ENCODE results near the gene TCF7.

DNA sequence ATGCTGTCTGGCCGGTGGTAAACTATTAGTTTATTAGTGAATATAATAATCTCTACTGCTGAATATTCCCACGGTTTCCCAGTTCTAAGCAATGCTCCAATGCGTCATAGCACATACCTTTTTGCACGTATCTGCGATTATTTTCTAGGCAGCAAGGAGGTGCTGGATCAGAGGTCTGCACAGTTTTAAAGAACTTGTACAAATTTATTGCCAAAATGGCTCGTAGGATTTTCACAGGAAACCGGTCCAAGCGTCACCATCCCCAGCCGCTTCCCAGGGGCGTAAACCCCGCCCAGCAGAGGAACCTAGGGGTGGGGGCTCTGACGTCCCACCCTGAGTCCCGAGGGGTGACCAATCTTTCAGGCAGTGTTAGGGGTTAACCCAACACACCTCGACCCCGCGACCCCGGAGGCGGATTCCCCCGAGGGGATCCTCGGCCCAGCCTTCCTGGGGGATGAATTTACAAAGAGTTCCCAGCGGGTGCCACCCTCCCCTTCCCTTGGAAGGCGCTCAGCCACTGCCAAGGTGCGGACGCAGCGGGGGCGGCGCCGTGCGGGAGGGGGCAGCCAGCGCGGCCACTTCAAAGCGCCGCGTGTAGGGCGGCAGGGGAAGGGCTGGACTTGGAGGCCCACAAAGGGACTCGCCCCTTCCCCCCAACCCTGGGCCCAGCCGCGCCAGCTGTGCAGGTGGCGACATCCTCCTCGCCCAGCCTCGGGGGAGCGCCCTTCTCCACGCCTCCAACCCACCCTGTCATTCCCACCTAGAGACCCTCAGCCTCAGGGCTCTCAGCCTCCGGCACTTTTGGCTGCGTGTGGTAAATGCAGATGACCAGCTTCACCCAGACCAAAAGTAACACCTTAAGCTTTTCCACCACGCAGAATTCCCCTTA is 43.5 kb upstream of the TCF7 start:
- TF ChIP-seq, protein P1, sequence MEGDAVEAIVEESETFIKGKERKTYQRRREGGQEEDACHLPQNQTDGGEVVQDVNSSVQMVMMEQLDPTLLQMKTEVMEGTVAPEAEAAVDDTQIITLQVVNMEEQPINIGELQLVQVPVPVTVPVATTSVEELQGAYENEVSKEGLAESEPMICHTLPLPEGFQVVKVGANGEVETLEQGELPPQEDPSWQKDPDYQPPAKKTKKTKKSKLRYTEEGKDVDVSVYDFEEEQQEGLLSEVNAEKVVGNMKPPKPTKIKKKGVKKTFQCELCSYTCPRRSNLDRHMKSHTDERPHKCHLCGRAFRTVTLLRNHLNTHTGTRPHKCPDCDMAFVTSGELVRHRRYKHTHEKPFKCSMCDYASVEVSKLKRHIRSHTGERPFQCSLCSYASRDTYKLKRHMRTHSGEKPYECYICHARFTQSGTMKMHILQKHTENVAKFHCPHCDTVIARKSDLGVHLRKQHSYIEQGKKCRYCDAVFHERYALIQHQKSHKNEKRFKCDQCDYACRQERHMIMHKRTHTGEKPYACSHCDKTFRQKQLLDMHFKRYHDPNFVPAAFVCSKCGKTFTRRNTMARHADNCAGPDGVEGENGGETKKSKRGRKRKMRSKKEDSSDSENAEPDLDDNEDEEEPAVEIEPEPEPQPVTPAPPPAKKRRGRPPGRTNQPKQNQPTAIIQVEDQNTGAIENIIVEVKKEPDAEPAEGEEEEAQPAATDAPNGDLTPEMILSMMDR (IDR thresholded peaks at IDR 0.05) = no peak
- no peak for TF ChIP-seq POLR2A (IDR thresholded peaks at IDR 0.05)
